ENCODE measurements around the gene OTOA. TPM values are rescaled to one million over a fixed set of nuclear protein-coding genes. Genes with fewer than 3 reads are reported as not detected.
A peak's percentile ranks its signal among the peaks of the same experiment; 100 is the strongest.
"Not testable (repeated sequence)": the region's sequence is repeated elsewhere in the genome, so short reads cannot be mapped to it uniquely, and the experiment has no call there.

Gene OTOA
- total RNA-seq, 1 donor from 2014 or later, result 0.11 TPM

DNA sequence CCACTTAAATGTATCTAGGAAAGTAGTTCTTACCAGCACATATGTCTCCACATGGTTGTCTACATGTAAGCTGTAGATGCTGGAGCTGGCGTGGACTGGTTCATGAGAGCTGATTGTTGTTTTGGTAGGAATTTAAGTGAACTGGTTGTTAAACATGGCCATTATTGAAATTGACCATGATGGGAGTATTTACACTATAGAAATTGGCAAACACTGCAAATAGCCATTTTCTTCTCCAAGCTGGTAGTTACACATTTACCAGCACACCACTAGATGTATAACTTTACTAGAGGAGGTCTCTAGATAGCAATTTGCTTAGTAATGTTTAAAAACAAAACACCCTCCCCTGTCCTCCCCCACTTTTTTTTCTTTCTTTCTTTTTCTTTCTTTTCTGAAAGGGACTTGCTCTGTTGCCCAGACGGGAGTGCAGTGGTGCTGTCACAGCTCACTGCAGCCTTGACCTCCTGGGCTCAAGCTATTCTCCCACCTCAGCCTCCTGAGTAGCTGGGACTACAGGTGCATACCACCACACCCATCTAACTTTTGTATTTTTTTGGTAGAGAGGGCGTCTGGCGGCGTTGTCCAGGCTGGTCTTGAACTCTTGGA lies 35.5 kb upstream of the OTOA start:
- DNase-seq (ENCODE audit: low read depth) (no peak), FAIRE-seq (no peak)
- no peaks in the 10 kb centered on the region for H4K20me1 ChIP-seq (ENCODE audit: insufficient read depth, low read length)
- H3K9ac ChIP-seq (ENCODE audit: low read length), result peak overlapping the region; percentile 32
- no peak overlapping the region for H2AFZ ChIP-seq (ENCODE audit: low read depth, low read length)
- no peaks in the 10 kb centered on the region for H3K9me3 ChIP-seq (ENCODE audit: insufficient read depth, low read depth, low read length)
- Mint-ChIP-seq H3K4me1 (ENCODE audit: low read depth, unreplicated experiment) (peaks cover 6% of the 10 kb centered on the region), H3K4me3 (ENCODE audit: unreplicated experiment) (no peak overlapping the region), H3K36me3 (ENCODE audit: low read depth, unreplicated experiment) (peaks cover 25% of the 10 kb centered on the region), H3K27ac (ENCODE audit: unreplicated experiment) (no peak overlapping the region), H3K27me3 (ENCODE audit: low read depth, unreplicated experiment) (no peaks in the 10 kb centered on the region), H3K9me3 (ENCODE audit: unreplicated experiment) (peaks cover 2% of the 10 kb centered on the region)
- H3K4me1 ChIP-seq (ENCODE audit: insufficient read depth, low read length), result peaks cover 24% of the 10 kb centered on the region
- no peaks in the 10 kb centered on the region for H3K27me3 ChIP-seq (ENCODE audit: insufficient read depth, low read length)
- peaks cover 4% of the 10 kb centered on the region for H3K79me2 ChIP-seq (ENCODE audit: insufficient read depth, low read length)
- no peak overlapping the region for H3K4me3 ChIP-seq (ENCODE audit: insufficient read depth, low read depth, low read length)
- H3K4me2 ChIP-seq (ENCODE audit: low read length), result peak overlapping the region; percentile 34
- H3K36me3 ChIP-seq (ENCODE audit: insufficient read depth, low read length), result peaks cover 10% of the 10 kb centered on the region
- peak overlapping the region; percentile 74 for H3K27ac ChIP-seq (ENCODE audit: low read depth, low read length)
- no peak for TF ChIP-seq EZH2 (IDR thresholded peaks at IDR 0.05; ENCODE audit: insufficient read depth, low read length)
- TF ChIP-seq, protein P1, sequence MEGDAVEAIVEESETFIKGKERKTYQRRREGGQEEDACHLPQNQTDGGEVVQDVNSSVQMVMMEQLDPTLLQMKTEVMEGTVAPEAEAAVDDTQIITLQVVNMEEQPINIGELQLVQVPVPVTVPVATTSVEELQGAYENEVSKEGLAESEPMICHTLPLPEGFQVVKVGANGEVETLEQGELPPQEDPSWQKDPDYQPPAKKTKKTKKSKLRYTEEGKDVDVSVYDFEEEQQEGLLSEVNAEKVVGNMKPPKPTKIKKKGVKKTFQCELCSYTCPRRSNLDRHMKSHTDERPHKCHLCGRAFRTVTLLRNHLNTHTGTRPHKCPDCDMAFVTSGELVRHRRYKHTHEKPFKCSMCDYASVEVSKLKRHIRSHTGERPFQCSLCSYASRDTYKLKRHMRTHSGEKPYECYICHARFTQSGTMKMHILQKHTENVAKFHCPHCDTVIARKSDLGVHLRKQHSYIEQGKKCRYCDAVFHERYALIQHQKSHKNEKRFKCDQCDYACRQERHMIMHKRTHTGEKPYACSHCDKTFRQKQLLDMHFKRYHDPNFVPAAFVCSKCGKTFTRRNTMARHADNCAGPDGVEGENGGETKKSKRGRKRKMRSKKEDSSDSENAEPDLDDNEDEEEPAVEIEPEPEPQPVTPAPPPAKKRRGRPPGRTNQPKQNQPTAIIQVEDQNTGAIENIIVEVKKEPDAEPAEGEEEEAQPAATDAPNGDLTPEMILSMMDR (IDR thresholded peaks at IDR 0.05; ENCODE audit: insufficient read depth, low read depth, low read length), result no peak

DNA sequence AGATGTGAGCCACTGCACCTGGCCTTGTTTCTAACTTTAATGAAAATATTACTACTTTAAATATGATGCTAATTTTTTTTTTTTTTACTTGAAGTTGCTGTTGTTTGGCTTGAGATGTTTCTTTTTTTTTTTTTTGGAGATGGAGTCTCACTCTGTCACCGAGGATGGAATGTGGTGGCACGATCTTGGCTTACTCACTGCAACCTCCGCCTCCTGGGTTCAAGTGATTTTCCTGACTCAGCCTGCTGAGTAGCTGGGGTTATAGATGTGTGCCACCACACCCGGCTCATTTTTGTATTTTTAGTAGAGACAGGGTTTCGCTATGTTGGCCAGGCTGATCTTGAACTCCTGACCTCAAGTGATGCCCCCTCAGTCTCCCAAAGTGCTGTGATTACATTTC lies 35.0 kb upstream of the OTOA start:
- Mint-ChIP-seq H3K27ac (ENCODE audit: unreplicated experiment) (no peak overlapping the region), H3K4me3 (ENCODE audit: unreplicated experiment) (no peak overlapping the region), H3K36me3 (ENCODE audit: low read depth, unreplicated experiment) (peaks cover 23% of the 10 kb centered on the region), H3K9me3 (ENCODE audit: unreplicated experiment) (peaks cover 2% of the 10 kb centered on the region), H3K4me1 (ENCODE audit: low read depth, unreplicated experiment) (peaks cover 6% of the 10 kb centered on the region), H3K27me3 (ENCODE audit: low read depth, unreplicated experiment) (no peaks in the 10 kb centered on the region)
- Histone ChIP-seq H2AFZ (ENCODE audit: low read depth, low read length) (no peak overlapping the region), H3K4me1 (ENCODE audit: insufficient read depth, low read length) (peaks cover 24% of the 10 kb centered on the region), H3K9ac (ENCODE audit: low read length) (peak overlapping the region; percentile 36), H3K4me3 (ENCODE audit: insufficient read depth, low read depth, low read length) (no peak overlapping the region), H3K36me3 (ENCODE audit: insufficient read depth, low read length) (peaks cover 6% of the 10 kb centered on the region), H3K79me2 (ENCODE audit: insufficient read depth, low read length) (peaks cover 4% of the 10 kb centered on the region), H4K20me1 (ENCODE audit: insufficient read depth, low read length) (peaks cover 3% of the 10 kb centered on the region), H3K27ac (ENCODE audit: low read depth, low read length) (peak overlapping the region; percentile 74), H3K4me2 (ENCODE audit: low read length) (peak overlapping the region; percentile 34), H3K9me3 (ENCODE audit: insufficient read depth, low read depth, low read length) (no peaks in the 10 kb centered on the region), H3K27me3 (ENCODE audit: insufficient read depth, low read length) (no peaks in the 10 kb centered on the region)
- DNase-seq (ENCODE audit: low read depth) (peak; percentile 20), FAIRE-seq (no peak)
- TF ChIP-seq, protein P1 (IDR thresholded peaks at IDR 0.05; ENCODE audit: insufficient read depth, low read depth, low read length), result no peak
- no peak for TF ChIP-seq EZH2 (IDR thresholded peaks at IDR 0.05; ENCODE audit: insufficient read depth, low read length)

DNA sequence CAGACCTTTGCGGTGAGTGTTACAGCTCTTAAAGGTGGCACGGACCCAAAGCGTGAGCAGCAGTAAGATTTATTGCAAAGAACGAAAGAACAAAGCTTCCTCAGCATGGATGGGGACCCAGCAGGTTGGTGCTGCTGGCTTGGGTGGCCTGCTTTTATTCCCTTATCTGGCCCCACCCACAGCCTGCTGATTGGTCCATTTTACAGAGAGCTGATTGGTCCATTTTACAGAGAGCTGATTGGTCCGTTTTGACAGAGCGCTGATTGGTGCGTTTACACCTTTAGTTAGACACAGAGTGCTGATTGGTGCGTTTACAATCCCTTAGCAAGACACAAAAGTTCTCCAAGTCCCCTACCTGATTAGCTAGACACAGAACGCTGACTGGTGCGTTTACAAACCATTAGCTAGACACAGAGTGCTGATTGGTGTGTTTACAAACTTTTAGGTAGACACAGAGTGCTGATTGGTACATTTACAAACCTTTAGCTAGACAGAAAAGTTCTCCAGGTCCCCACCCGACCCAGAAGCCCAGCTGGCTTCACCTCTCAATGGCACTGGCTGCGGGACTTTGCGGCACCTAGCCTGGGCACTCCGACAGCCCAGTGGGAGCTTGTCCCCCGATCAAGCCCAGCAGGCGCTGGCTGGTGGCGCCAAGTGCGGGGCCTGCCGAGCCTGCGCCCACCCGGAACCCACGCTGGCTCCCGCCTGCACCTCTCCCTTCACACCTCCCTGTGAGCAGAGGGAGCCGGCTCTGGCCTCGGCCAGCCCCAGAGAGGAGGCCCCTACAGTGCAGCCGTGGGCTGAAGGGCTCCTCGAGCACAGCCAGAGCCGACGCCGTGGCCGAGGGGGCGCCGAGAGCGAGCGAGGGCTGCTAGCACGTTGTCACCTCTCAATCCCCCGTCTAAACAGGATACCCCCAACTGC lies 33.9 kb upstream of the OTOA start:
- H3K9me3 ChIP-seq (ENCODE audit: insufficient read depth, low read depth, low read length); FAIRE-seq; H3K27me3 ChIP-seq (ENCODE audit: insufficient read depth, low read length); DNase-seq (ENCODE audit: low read depth); H3K79me2 ChIP-seq (ENCODE audit: insufficient read depth, low read length); H3K27ac Mint-ChIP-seq (ENCODE audit: unreplicated experiment); H2AFZ ChIP-seq (ENCODE audit: low read depth, low read length); H3K36me3 ChIP-seq (ENCODE audit: insufficient read depth, low read length); H3K4me1 Mint-ChIP-seq (ENCODE audit: low read depth, unreplicated experiment); H3K4me3 Mint-ChIP-seq (ENCODE audit: unreplicated experiment); H3K4me3 ChIP-seq (ENCODE audit: insufficient read depth, low read depth, low read length); H3K27me3 Mint-ChIP-seq (ENCODE audit: low read depth, unreplicated experiment); H3K9me3 Mint-ChIP-seq (ENCODE audit: unreplicated experiment); H3K9ac ChIP-seq (ENCODE audit: low read length): not testable (repeated sequence)
- peaks cover 23% of the 10 kb centered on the region for H3K36me3 Mint-ChIP-seq (ENCODE audit: low read depth, unreplicated experiment)
- peak overlapping the region; percentile 52 for H3K27ac ChIP-seq (ENCODE audit: low read depth, low read length)
- H4K20me1 ChIP-seq (ENCODE audit: insufficient read depth, low read length), result peaks cover 11% of the 10 kb centered on the region
- H3K4me1 ChIP-seq (ENCODE audit: insufficient read depth, low read length), result peaks cover 24% of the 10 kb centered on the region
- peak overlapping the region; percentile 34 for H3K4me2 ChIP-seq (ENCODE audit: low read length)

DNA sequence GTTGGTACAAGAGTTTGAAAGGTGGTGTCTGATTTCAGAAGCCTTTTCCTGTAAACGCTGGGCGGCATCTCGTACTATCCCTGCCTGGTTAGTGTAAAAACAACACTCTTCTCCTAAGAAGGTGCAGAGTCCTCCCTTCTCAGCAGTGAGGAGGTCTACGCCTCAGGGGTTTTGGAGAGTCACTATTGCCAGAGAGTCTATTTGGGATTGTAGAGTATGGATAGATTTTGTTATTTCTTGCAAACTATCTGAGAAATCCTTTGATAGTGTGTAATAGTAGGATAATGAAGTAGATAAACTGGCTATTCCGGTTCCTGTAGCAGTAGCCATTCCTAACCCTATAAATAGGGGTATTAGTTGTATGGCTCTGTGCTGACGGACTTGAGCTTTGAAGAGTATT lies 32.9 kb upstream of the OTOA start:
- not testable (repeated sequence) for H3K4me1 Mint-ChIP-seq (ENCODE audit: low read depth, unreplicated experiment); H3K4me3 ChIP-seq (ENCODE audit: insufficient read depth, low read depth, low read length); H2AFZ ChIP-seq (ENCODE audit: low read depth, low read length); H3K27me3 ChIP-seq (ENCODE audit: insufficient read depth, low read length); H3K9me3 ChIP-seq (ENCODE audit: insufficient read depth, low read depth, low read length); H3K27ac Mint-ChIP-seq (ENCODE audit: unreplicated experiment); H3K4me3 Mint-ChIP-seq (ENCODE audit: unreplicated experiment); H3K36me3 ChIP-seq (ENCODE audit: insufficient read depth, low read length); H3K9me3 Mint-ChIP-seq (ENCODE audit: unreplicated experiment); DNase-seq (ENCODE audit: low read depth); H3K27ac ChIP-seq (ENCODE audit: low read depth, low read length); H3K4me2 ChIP-seq (ENCODE audit: low read length); FAIRE-seq; H3K27me3 Mint-ChIP-seq (ENCODE audit: low read depth, unreplicated experiment); H3K9ac ChIP-seq (ENCODE audit: low read length); H3K79me2 ChIP-seq (ENCODE audit: insufficient read depth, low read length)
- peaks cover 23% of the 10 kb centered on the region for H3K4me1 ChIP-seq (ENCODE audit: insufficient read depth, low read length)
- H3K36me3 Mint-ChIP-seq (ENCODE audit: low read depth, unreplicated experiment), result peaks cover 29% of the 10 kb centered on the region
- peaks cover 11% of the 10 kb centered on the region for H4K20me1 ChIP-seq (ENCODE audit: insufficient read depth, low read length)

Data from astrocyte (in vitro differentiated cells and primary cell).